GM19438 (cell line): ENCODE results near the gene LUC7L3.
"Not testable (repeated sequence)": the region's sequence is repeated elsewhere in the genome, so short reads cannot be mapped to it uniquely, and the experiment has no call there.

Experiments
- ATAC-seq: cut with Tn5 transposase; IDR thresholded peaks from one replicate; pipeline ENCODE4 v1.9.1; 2021; ENCODE audit warnings: low read depth; ENCODE audit not compliant: unreplicated experiment

The LUC7L3 gene

GRCh38 chr17:50708050-50709000 is 11.1 kb upstream of the LUC7L3 start:
- ATAC-seq: no peak

DNA sequence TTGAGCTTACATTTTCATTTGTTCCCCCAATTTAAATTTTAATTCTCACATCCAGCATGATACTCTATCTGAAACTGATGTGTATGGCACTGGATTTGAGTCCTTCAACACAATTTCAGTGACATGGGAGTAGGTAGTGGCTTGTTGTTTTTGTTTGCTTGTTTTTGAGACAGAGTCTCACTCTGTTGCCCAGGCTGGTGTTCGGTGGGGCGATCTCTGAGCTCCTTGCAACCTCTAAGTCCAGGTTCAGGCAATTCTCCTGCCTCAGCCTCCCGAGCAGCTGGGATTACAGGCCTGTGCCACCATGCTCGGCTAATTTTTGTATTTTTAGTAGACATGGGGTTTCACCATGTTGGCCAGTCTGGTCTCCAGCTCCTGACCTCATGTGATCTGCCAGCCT is 10.3 kb upstream of the LUC7L3 start:
- ATAC-seq: not testable (repeated sequence)

DNA sequence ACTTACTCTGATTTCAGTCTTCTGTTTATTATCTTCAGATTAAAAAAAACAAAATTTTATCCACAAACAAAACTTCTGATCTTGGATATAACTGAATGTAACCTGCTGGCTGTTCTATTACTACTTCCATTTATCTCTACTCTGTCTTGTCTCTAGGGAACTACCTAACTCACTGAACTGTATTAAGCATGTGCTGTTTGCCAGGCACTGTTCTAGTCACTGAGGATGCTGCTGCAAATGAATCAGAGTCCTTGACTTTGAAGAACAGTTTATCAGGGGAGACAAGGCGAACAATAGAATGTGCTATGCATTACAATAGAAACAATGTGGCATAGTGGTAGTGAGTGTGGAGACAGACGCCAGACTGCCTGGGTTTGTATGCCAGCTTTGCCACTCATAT is 9.4 kb upstream of the LUC7L3 start:
- ATAC-seq: no peak

DNA sequence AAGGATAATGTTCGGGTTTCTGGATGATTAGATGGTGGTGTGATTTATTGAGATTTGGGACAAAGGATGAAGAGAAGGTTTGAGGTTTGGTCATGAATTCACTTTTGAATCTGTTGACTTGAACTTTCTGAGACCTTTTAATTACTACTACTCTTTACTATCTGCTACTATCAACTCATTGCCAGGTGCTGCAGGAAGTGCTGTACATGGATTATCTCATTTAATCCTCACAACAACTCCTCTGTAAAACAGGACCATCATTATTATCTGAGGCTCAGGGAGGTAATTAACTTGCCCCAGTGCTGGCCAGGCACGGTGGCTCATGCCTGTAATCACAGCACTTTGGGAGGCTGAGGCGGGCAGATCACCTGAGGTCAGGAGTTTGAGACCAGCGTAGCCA is 8.8 kb upstream of the LUC7L3 start:
- no peak for ATAC-seq

DNA sequence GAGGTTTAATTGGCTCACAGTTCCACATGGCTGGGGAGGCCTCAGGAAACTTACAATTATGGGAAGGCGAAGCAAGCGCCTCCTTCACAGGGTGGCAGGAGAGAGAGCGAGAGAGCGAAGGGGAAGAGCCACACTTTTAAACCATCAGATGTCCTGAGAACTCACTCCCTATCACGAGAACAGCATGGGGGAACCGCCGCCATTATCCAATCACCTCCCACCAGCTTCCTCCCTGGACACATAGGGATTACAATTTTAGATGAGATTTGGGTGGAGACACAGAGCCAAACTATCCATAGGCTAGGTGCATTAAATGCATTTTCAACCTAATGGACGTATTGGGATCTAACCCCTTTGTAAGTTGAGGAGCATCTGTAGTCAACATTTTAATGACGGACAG is 6.8 kb upstream of the LUC7L3 start:
- ATAC-seq: no peak

DNA sequence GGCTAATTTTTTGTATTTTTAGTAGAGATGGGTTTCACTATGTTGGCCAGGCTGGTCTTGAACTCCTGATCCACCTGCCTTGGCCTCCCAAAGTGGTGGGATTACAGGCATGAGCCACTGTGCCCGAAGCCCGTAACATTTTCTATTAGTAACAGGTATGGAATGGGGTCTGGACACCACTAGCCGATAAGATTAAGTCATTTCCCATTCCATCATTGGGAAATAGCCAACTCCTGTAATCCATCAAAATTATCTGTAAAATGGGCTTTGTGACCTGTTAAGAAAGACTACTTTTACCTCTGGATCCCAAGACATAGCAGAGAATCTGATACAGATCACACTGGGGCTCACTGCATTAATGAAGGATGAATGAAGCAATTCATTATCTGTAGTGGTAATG is 3.9 kb upstream of the LUC7L3 start:
- no peak for ATAC-seq

- ATAC-seq: no peak
Observed at GRCh38 chr17:50719924-50720794, 756 bp downstream of the LUC7L3 start.

- ATAC-seq: no peak
Observed at GRCh38 chr17:50721194-50722010, 2.0 kb downstream of the LUC7L3 start.

- ATAC-seq: no peak
Observed at GRCh38 chr17:50722746-50723145, 3.3 kb downstream of the LUC7L3 start.

GRCh38 chr17:50724622-50725021 is 5.2 kb downstream of the LUC7L3 start:
- not testable (repeated sequence) for ATAC-seq

- no peak for ATAC-seq
Observed at GRCh38 chr17:50725769-50726655, 6.6 kb downstream of the LUC7L3 start.

GRCh38 chr17:50728112-50728429 is 8.7 kb downstream of the LUC7L3 start:
- no peak for ATAC-seq

GRCh38 chr17:50728881-50729765 is 9.7 kb downstream of the LUC7L3 start:
- no peak for ATAC-seq

- ATAC-seq: no peak
Observed at GRCh38 chr17:50731575-50732460, 12.4 kb downstream of the LUC7L3 start.

- no peak for ATAC-seq
Observed at GRCh38 chr17:50735287-50735686, 15.9 kb downstream of the LUC7L3 start.

- ATAC-seq: no peak
Observed at GRCh38 chr17:50737118-50737698, 17.8 kb downstream of the LUC7L3 start.

- no peak for ATAC-seq
Observed at GRCh38 chr17:50739098-50739497, 19.7 kb downstream of the LUC7L3 start.
